Endothelial cell of umbilical vein (primary cell): ENCODE results near the gene ZP1. TPM values are rescaled to one million over a fixed set of nuclear protein-coding genes. Genes with fewer than 3 reads are reported as not detected.

Experiments used
- Bru-seq: library from RNA; stranded (reverse); fragments of 400-500 nt; gene quantifications from one replicate; lab custom pipeline; 2021; lab: Mats Ljungman, UMichigan
- BruChase-seq, 2 experiments: library from RNA; stranded (reverse); fragments of 400-500 nt; gene quantifications; one replicate each; lab custom pipeline; 2021; lab: Mats Ljungman, UMichigan
- BruUV-seq: library from RNA; stranded (reverse); fragments of 400-500 nt; replicated peaks from 2 replicates; lab custom pipeline; 2021; lab: Mats Ljungman, UMichigan
- CTCF ChIA-PET: fragments of 300-600, 350-600 bp; sonication (Branson Sonifier 250); formaldehyde crosslinking; loops from one replicate; lab custom pipeline; 2021; ENCODE audit warnings: antibody characterized with exemption, inconsistent platforms; lab: Charles Lee
- POLR2A ChIA-PET: fragments of 300-600, 350-600 bp; sonication (Branson Sonifier 250); formaldehyde crosslinking; loops from one replicate; lab custom pipeline; 2021; ENCODE audit warnings: antibody characterized with exemption, inconsistent platforms; lab: Charles Lee
- DNase-seq: peaks from one replicate; pipeline ENCODE4 v3.0.0-alpha.2; 2011; ENCODE audit warnings: low read depth, low spot score
- FAIRE-seq: peaks from 2 replicates; lab custom pipeline; 2011; peaks lifted over from hg19 to GRCh38; lab: Jason Lieb, UNC
- H2AFZ ChIP-seq: 2 replicates; pipeline ENCODE4 v1.6.0; 2012; ENCODE audit warnings: low read depth, low read length, control low read depth, inconsistent platforms
- H3K27ac ChIP-seq: 2 replicates; pipeline ENCODE4 v1.5.1; 2011; ENCODE audit warnings: low read depth, mild to moderate bottlenecking, control low read depth, low read length, moderate library complexity; ENCODE audit not compliant: insufficient read depth
- H3K27me3 ChIP-seq, 2 experiments: 2 replicates each; pipeline versions ENCODE4 v1.6.0 to v1.6.1; 2011; ENCODE audit warnings: low read length in 2 of 2, mixed read lengths in 1 of 2; ENCODE audit not compliant: control insufficient read depth in 2 of 2, insufficient read depth in 2 of 2
- H3K36me3 ChIP-seq, 2 experiments: 2 replicates in 1 of 2; 3 replicates in 1 of 2; pipeline ENCODE4 v1.5.1; 2011; ENCODE audit warnings: low read length in 2 of 2, mild to moderate bottlenecking in 1 of 2, moderate library complexity in 1 of 2; ENCODE audit not compliant: control insufficient read depth in 2 of 2, insufficient read depth in 2 of 2; ENCODE audit errors: extremely low read depth in 1 of 2
- H3K4me1 ChIP-seq: 3 replicates; pipeline ENCODE4 v1.5.1; 2011; ENCODE audit warnings: mild to moderate bottlenecking, low read length; ENCODE audit not compliant: control insufficient read depth, insufficient read depth; ENCODE audit errors: extremely low read depth
- H3K4me2 ChIP-seq: 2 replicates; pipeline ENCODE4 v1.6.1; 2011; ENCODE audit warnings: low read length, control low read depth, mixed read lengths; ENCODE audit not compliant: insufficient read depth
- H3K4me3 ChIP-seq, 3 experiments: fragments of 200-600 bp in 1 of 3; sonication (generic), shearing (Covaris generic) in 1 of 3; replicated peaks in 1 of 3; 2 replicates each; pipeline ENCODE4 v1.5.1; 2011 to 2016; ENCODE audit warnings: control low read depth in 3 of 3, low read length in 3 of 3, mild to moderate bottlenecking in 2 of 3, inconsistent platforms in 1 of 3, low read depth in 1 of 3, moderate library complexity in 1 of 3; ENCODE audit not compliant: insufficient read depth in 1 of 3
- H3K79me2 ChIP-seq: 2 replicates; pipeline ENCODE4 v1.6.0; 2012; ENCODE audit warnings: low read length, inconsistent platforms; ENCODE audit not compliant: control insufficient read depth, insufficient read depth
- H3K9ac ChIP-seq: replicated peaks from 2 replicates; pipeline ENCODE3; 2011; ENCODE audit warnings: low read length, control low read depth; ENCODE audit not compliant: insufficient read depth; ENCODE audit errors: extremely low read depth
- H3K9me1 ChIP-seq: replicated peaks from 3 replicates; pipeline ENCODE4 v1.6.0; 2011; ENCODE audit warnings: mild to moderate bottlenecking, low read length; ENCODE audit not compliant: control insufficient read depth, insufficient read depth; ENCODE audit errors: extremely low read depth
- H3K9me3 ChIP-seq: replicated peaks from 2 replicates; pipeline ENCODE4 v1.5.1; 2012; ENCODE audit warnings: low read length, inconsistent platforms; ENCODE audit not compliant: control insufficient read depth, insufficient read depth
- H4K20me1 ChIP-seq: replicated peaks from 2 replicates; pipeline ENCODE3; 2011; ENCODE audit warnings: mild to moderate bottlenecking, low read length; ENCODE audit not compliant: control insufficient read depth, insufficient read depth; ENCODE audit errors: extremely low read depth
- CTCF ChIP-seq, 2 donors: IDR thresholded peaks; 1 replicate in 1 of 2; 2 replicates in 1 of 2; pipeline ENCODE4 v1.5.1; 2011; ENCODE audit warnings: low read length in 2 of 2, mild to moderate bottlenecking in 2 of 2, moderate library complexity in 2 of 2, control low read depth in 1 of 2, inconsistent platforms in 1 of 2, low read depth in 1 of 2; ENCODE audit not compliant: insufficient read depth in 1 of 2; ENCODE audit errors: extremely low read depth in 1 of 2
- EZH2 ChIP-seq: IDR thresholded peaks from 2 replicates; pipeline ENCODE4 v1.6.1; 2012; ENCODE audit warnings: borderline replicate concordance, low read depth, mild to moderate bottlenecking, moderate library complexity, low read length, inconsistent platforms; ENCODE audit not compliant: severe bottlenecking
- FOS ChIP-seq: IDR thresholded peaks from 2 replicates; pipeline ENCODE4 v1.6.1; 2011; ENCODE audit warnings: mild to moderate bottlenecking, low read length, moderate library complexity, borderline replicate concordance; ENCODE audit not compliant: insufficient read depth
- GATA2 ChIP-seq: IDR thresholded peaks from 2 replicates; pipeline ENCODE4 v1.7.0; 2011; ENCODE audit warnings: low read depth, mild to moderate bottlenecking, moderate library complexity, mixed read lengths, low read length; ENCODE audit not compliant: insufficient read length, insufficient read depth
- JUN ChIP-seq: IDR thresholded peaks from 2 replicates; pipeline ENCODE4 v1.6.1; 2011; ENCODE audit warnings: borderline replicate concordance, low read depth; ENCODE audit not compliant: insufficient read length, insufficient read depth
- MAX ChIP-seq: IDR thresholded peaks from 2 replicates; pipeline ENCODE4 v1.6.1; 2011; ENCODE audit not compliant: insufficient read depth, insufficient read length
- MYC ChIP-seq: IDR thresholded peaks from one replicate; pipeline ENCODE4 v1.6.1; 2011; ENCODE audit warnings: mild to moderate bottlenecking, low read depth, low read length
- POLR2A ChIP-seq: IDR thresholded peaks from 2 replicates; pipeline ENCODE4 v1.6.1; 2012; ENCODE audit warnings: low read depth, mild to moderate bottlenecking, control low read depth, low read length
- POLR2AphosphoS5 ChIP-seq: IDR thresholded peaks from 2 replicates; pipeline ENCODE4 v1.6.1; 2012; ENCODE audit warnings: low read depth, mild to moderate bottlenecking, control low read depth, low read length, moderate library complexity; ENCODE audit not compliant: insufficient read depth
- dilution Hi-C: fragments of 300-500 bp; cut with MboI; formaldehyde crosslinking; loops from one replicate; pipeline ENCODE4 v1.15.0; 2019; ENCODE audit warnings: low sequenced_read_pairs; ENCODE audit not compliant: extremely low pct_ligation_motif_present
- intact Hi-C: fragments of 100-400 bp; cut with micrococcal nuclease; formaldehyde crosslinking; loops from one replicate; pipeline ENCODE4 v1.10.0; 2022
- long read RNA-seq: library from polyadenylated mRNA; stranded (forward); transcript quantifications from one replicate; pipeline ENCODE4 v2.0.0, GENCODE V29; 2021
- polyA minus RNA-seq, 3 experiments: library from RNA; depleted of rRNA, polyadenylated mRNA; stranded (reverse); fragments of >200 nt; gene quantifications; 1 replicate in 1 of 3; 2 replicates in 2 of 3; pipeline ENCODE4 v1.2.3, GENCODE V29; 2011
- polyA plus RNA-seq, 4 experiments: library from polyadenylated mRNA; depleted of rRNA in 3 of 4; stranded (reverse) in 3 of 4; unstranded in 1 of 4; fragments of >200 nt; gene quantifications; 2 replicates each; pipeline versions ENCODE4 v1.2.1 to v1.2.3, GENCODE V29; 2011 to 2012; ENCODE audit warnings: missing spikeins in 1 of 4
- total RNA-seq: library from RNA; stranded (reverse); gene quantifications from 2 replicates; pipeline ENCODE4 v1.2.3, GENCODE V29; 2021

Gene ZP1
- total RNA-seq: not detected in 2 replicates
- polyA plus RNA-seq: not detected in 2 replicates
- not detected in 2 replicates for polyA plus RNA-seq (2011; cell fraction: cytosol; rRNA removed)
- polyA plus RNA-seq (2011; cell fraction: nucleus; rRNA removed): not detected in 2 replicates
- not detected in 2 replicates for polyA plus RNA-seq (2012)
- not detected in 2 replicates for polyA minus RNA-seq
- not detected for polyA minus RNA-seq (2011; cell fraction: cytosol; rRNA and poly(A)+ RNA removed)
- not detected in 2 replicates for polyA minus RNA-seq (2011; cell fraction: nucleus; rRNA and poly(A)+ RNA removed)
- Bru-seq, nascent RNA: not detected
- not detected for BruChase-seq, experiment 1, labeled RNA remaining after a 6-hour chase
- BruChase-seq, experiment 2, labeled RNA remaining after a 2-hour chase: not detected
- long read RNA-seq: 0 reads

GRCh38 chr11:60866911-60867870 lies at the start of gene ZP1:
TSS of gene ZP1 (plus strand) at chr11:60867542. CDS start at chr11:60867562, 20 bp downstream.
- no TSS peak for BruUV-seq
- H3K9me1 ChIP-seq: no peaks in the 10 kb centered on the region
- ChIA-PET CTCF (interaction anchor here (1.2 to 2.2 kb wide), 6 partner anchors 12 to 36 kb away, joined by 3 to 11 read pairs (median 6); partner anchors contain the start of gene PTGDR2), POLR2A (no interaction called here)
- no peak for FAIRE-seq
- H2AFZ ChIP-seq: no peak within 1 kb of the TSS
- no peak within 1 kb of the TSS for H3K9ac ChIP-seq
- H3K4me2 ChIP-seq: no peak within 1 kb of the TSS
- H3K79me2 ChIP-seq: no peaks in the 10 kb centered on the region
- TF ChIP-seq MYC (no peak), JUN (no peak), MAX (no peak), POLR2A (no peak), FOS (no peak), GATA2 (no peak), POLR2AphosphoS5 (no peak), CTCF (IDR thresholded peaks at IDR 0.05; ENCODE audit: extremely low read depth in 1 of 2, insufficient read depth in 1 of 2, low read depth in 1 of 2, low read length in 2 of 2) (no peak), EZH2 (no peak)
- intact Hi-C loops: no loop called here
- dilution Hi-C loops: no loop called here
- no peak within 1 kb of the TSS for H3K4me3 ChIP-seq
- H3K27me3 ChIP-seq: no peaks in the 10 kb centered on the region
- H3K9me3 ChIP-seq: no peaks in the 10 kb centered on the region
- DNase-seq: no peak
- no peaks in the 10 kb centered on the region for H3K4me1 ChIP-seq
- H3K27ac ChIP-seq: no peak within 1 kb of the TSS
- H3K36me3 ChIP-seq: no peaks in the 10 kb centered on the region
- no peaks in the 10 kb centered on the region for H4K20me1 ChIP-seq
